Amniotic stem cell (primary cell): ENCODE data around the gene HLA-DQB1.
"Not testable (repeated sequence)": the region's sequence is repeated elsewhere in the genome, so short reads cannot be mapped to it uniquely, and the experiment has no call there.

ENCODE experiments used
- DNase-seq: peaks from one replicate; lab custom pipeline; 2025; lab: John Stamatoyannopoulos, UW

Gene HLA-DQB1

GRCh38 chr6:32666420-32667300 lies at the start of gene HLA-DQB1:
TSS of gene HLA-DQB1 (minus strand) at chr6:32666657. CDS start at chr6:32666607, 50 bp downstream.
- no peak for DNase-seq

GRCh38 chr6:32713241-32713640 lies 46.8 kb upstream of the HLA-DQB1 start:
- DNase-seq, result no peak

- DNase-seq, result no peak
These were observed 43.2 kb upstream of the HLA-DQB1 start for GRCh38 chr6:32709625-32710024.

- DNase-seq, result not testable (repeated sequence)
These were observed 38.7 kb upstream of the HLA-DQB1 start for GRCh38 chr6:32705164-32705563.

- no peak for DNase-seq
These were observed 36.9 kb upstream of the HLA-DQB1 start for GRCh38 chr6:32703347-32703746.

GRCh38 chr6:32700391-32701040 lies 34.1 kb upstream of the HLA-DQB1 start:
- DNase-seq, result peak; percentile 39

- no peak for DNase-seq
These were observed 30.6 kb upstream of the HLA-DQB1 start for GRCh38 chr6:32697031-32697430.

GRCh38 chr6:32692019-32692418 lies 25.6 kb upstream of the HLA-DQB1 start:
- DNase-seq, result no peak

GRCh38 chr6:32689531-32690501 lies 23.4 kb upstream of the HLA-DQB1 start:
- DNase-seq, result no peak

GRCh38 chr6:32685603-32686002 lies 19.1 kb upstream of the HLA-DQB1 start:
- DNase-seq, result no peak

GRCh38 chr6:32684246-32684645 lies 17.8 kb upstream of the HLA-DQB1 start:
- DNase-seq, result no peak

- DNase-seq, result no peak
These were observed 13.6 kb upstream of the HLA-DQB1 start for GRCh38 chr6:32680055-32680454.

GRCh38 chr6:32679492-32679891 lies 13.0 kb upstream of the HLA-DQB1 start:
- no peak for DNase-seq

- DNase-seq, result not testable (repeated sequence)
These were observed 7.7 kb upstream of the HLA-DQB1 start for GRCh38 chr6:32674123-32674522.

- DNase-seq, result not testable (repeated sequence)
These were observed 5.5 kb upstream of the HLA-DQB1 start for GRCh38 chr6:32671908-32672307.

GRCh38 chr6:32669893-32670292 lies 3.4 kb upstream of the HLA-DQB1 start:
- no peak for DNase-seq

- no peak for DNase-seq
These were observed 2.8 kb upstream of the HLA-DQB1 start for GRCh38 chr6:32669240-32669639.

GRCh38 chr6:32668226-32668747 lies 1.8 kb upstream of the HLA-DQB1 start:
- DNase-seq, result no peak

GRCh38 chr6:32665661-32666060 lies 796 bp downstream of the HLA-DQB1 start:
- no peak for DNase-seq

GRCh38 chr6:32664827-32665362 lies 1.6 kb downstream of the HLA-DQB1 start:
- DNase-seq, result no peak

- no peak for DNase-seq
These were observed 2.1 kb downstream of the HLA-DQB1 start for GRCh38 chr6:32664354-32664753.

- no peak for DNase-seq
These were observed 3.6 kb downstream of the HLA-DQB1 start for GRCh38 chr6:32662836-32663235.
